Neural crest cell (in vitro differentiated cells): ENCODE results near the gene EOGT. TPM values are rescaled to one million over a fixed set of nuclear protein-coding genes. Genes with fewer than 3 reads are reported as not detected.

ENCODE experiments used
- DNase-seq: peaks from one replicate; pipeline ENCODE4 v3.0.0; 2021; ENCODE audit warnings: low read depth, mixed read lengths, low spot score
- H3K27ac Mint-ChIP-seq: one replicate; pipeline ENCODE4 v1.8.0; 2021; ENCODE audit warnings: mild to moderate bottlenecking, mixed read lengths; ENCODE audit not compliant: unreplicated experiment
- H3K27me3 Mint-ChIP-seq: 2 replicates; pipeline ENCODE4 v1.8.0; 2021; ENCODE audit warnings: low read depth, mild to moderate bottlenecking, mixed read lengths
- H3K36me3 Mint-ChIP-seq: 2 replicates; pipeline ENCODE4 v1.8.0; 2021; ENCODE audit warnings: low read depth, mild to moderate bottlenecking, mixed read lengths
- H3K4me1 Mint-ChIP-seq: 2 replicates; pipeline ENCODE4 v1.8.0; 2021; ENCODE audit warnings: mixed read lengths
- H3K4me3 Mint-ChIP-seq: one replicate; pipeline ENCODE4 v1.8.0; 2021; ENCODE audit warnings: mild to moderate bottlenecking, mixed read lengths
- H3K9me3 Mint-ChIP-seq: 2 replicates; pipeline ENCODE4 v1.8.0; 2021; ENCODE audit warnings: mixed read lengths
- CTCF ChIP-seq: fragments of 200-600 bp; sonication (generic); conservative IDR thresholded peaks from 2 replicates; pipeline ENCODE4 v1.5.0; 2021; ENCODE audit warnings: antibody characterized with exemption, mild to moderate bottlenecking
- total RNA-seq: library from RNA; stranded (reverse); gene quantifications from 2 replicates; pipeline ENCODE4 v1.2.1, GENCODE V29; 2021

EOGT gene
- total RNA-seq, 1 donor from 2014 or later, result 16.2 TPM

- peaks cover 6% of the 10 kb centered on the region for H3K36me3 Mint-ChIP-seq
- H3K9me3 Mint-ChIP-seq, result no peaks in the 10 kb centered on the region
- H3K4me1 Mint-ChIP-seq, result peaks cover 37% of the 10 kb centered on the region
- no peak for TF ChIP-seq CTCF
- H3K27me3 Mint-ChIP-seq, result no peaks in the 10 kb centered on the region
- peak within 1 kb of the TSS; percentile 98 for H3K27ac Mint-ChIP-seq
- H3K4me3 Mint-ChIP-seq, result peak within 1 kb of the TSS; percentile 93
- peak; percentile 96 for DNase-seq
Observed at GRCh38 chr3:69051756-69052471, 38.4 kb upstream of the EOGT start, which contains the start of gene TMF1. TSS of gene TMF1 (minus strand) at chr3:69052333. CDS start at chr3:69052086, 247 bp downstream.

GRCh38 chr3:69048990-69049389 lies 35.5 kb upstream of the EOGT start:
- no peak overlapping the region for H3K4me3 Mint-ChIP-seq
- no peaks in the 10 kb centered on the region for H3K9me3 Mint-ChIP-seq
- peaks cover 37% of the 10 kb centered on the region for H3K4me1 Mint-ChIP-seq
- H3K36me3 Mint-ChIP-seq, result peaks cover 8% of the 10 kb centered on the region
- TF ChIP-seq CTCF, result no peak
- no peak for DNase-seq
- H3K27ac Mint-ChIP-seq, result no peak overlapping the region
- H3K27me3 Mint-ChIP-seq, result no peaks in the 10 kb centered on the region

DNA sequence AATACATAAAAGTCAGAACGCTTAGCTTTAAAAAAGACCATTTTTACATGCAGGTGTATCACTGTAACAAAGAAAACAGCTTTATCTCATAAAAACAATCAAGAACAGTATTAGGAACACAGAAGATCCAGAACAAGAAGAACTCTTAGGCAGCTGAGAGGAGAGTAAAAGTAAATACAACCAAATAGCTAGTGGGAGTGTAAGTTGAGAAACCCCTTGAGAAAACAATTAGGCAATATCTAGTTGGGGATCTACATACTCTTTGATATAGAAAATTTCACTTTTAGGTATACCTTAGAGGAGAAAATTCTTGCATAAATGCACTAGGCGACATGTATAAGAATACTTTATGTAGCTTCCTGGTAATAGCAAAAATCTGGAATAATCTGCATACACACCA lies 31.1 kb upstream of the EOGT start:
- DNase-seq, result no peak
- no peak overlapping the region for H3K27ac Mint-ChIP-seq
- no peak for TF ChIP-seq CTCF
- H3K4me1 Mint-ChIP-seq, result peaks cover 11% of the 10 kb centered on the region
- peaks cover 11% of the 10 kb centered on the region for H3K36me3 Mint-ChIP-seq
- no peaks in the 10 kb centered on the region for H3K27me3 Mint-ChIP-seq
- H3K4me3 Mint-ChIP-seq, result no peak overlapping the region
- no peaks in the 10 kb centered on the region for H3K9me3 Mint-ChIP-seq

DNA sequence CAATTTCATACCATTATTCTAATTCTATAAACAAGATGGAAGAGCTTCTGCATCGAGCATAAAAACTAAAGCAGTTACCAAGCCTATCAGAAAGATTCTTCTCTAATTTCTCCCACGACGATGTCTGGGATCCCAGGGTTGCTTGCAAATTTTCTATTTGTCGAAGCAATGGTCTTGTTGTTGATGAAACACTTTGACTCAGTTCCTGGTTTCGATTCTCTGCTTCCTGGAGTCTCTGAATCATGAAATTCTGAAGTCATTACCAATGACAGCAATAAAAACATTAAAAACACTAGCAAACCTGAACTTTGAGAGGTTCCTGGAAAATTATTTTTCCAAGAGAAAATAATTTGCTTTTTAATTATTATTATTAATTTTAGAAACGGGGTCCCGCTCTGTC lies 20.0 kb upstream of the EOGT start:
- no peak for DNase-seq
- Mint-ChIP-seq H3K4me3 (no peak overlapping the region), H3K9me3 (no peaks in the 10 kb centered on the region), H3K27me3 (no peaks in the 10 kb centered on the region), H3K36me3 (peaks cover 16% of the 10 kb centered on the region), H3K4me1 (no peaks in the 10 kb centered on the region), H3K27ac (no peak overlapping the region)
- no peak for TF ChIP-seq CTCF

DNA sequence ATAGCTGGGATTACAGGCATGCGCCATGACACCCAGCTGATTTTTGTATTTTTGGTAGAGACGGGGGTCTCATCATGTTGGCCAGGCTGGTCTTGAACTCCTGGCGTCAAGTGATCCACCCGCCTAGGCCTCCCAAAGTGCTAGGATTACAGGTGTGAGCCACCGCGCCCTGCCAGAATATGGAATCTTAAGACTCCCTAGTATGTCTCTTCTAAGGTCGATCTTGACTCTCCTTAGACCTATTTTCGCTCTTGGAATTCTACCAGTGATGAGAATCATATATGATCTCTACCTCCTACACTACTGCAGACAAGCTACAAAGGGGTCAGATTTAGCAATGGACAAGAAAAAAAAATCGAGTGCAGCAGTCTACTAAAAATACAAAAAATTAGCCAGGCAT lies 19.3 kb upstream of the EOGT start:
- no peaks in the 10 kb centered on the region for H3K9me3 Mint-ChIP-seq
- peaks cover 18% of the 10 kb centered on the region for H3K36me3 Mint-ChIP-seq
- no peak overlapping the region for H3K27ac Mint-ChIP-seq
- no peak for DNase-seq
- H3K4me1 Mint-ChIP-seq, result no peaks in the 10 kb centered on the region
- H3K4me3 Mint-ChIP-seq, result no peak overlapping the region
- H3K27me3 Mint-ChIP-seq, result no peaks in the 10 kb centered on the region
- TF ChIP-seq CTCF, result no peak
